ENCODE results near the gene CPNE8. TPM values are rescaled to one million over a fixed set of nuclear protein-coding genes. Genes with fewer than 3 reads are reported as not detected.

The CPNE8 gene
- total and polyA plus RNA-seq, 9 donors, result 4.6 to 16.1 (median 9.5) TPM

GRCh38 chr12:38628288-38628687 lies 277.1 kb downstream of the CPNE8 start:
- H3K27ac ChIP-seq, result no peak overlapping the region
- no peak for DNase-seq
- H3K27me3 ChIP-seq, result no peaks in the 10 kb centered on the region
- TF ChIP-seq POLR2A (IDR thresholded peaks at IDR 0.05), result no peak
- no peak for TF ChIP-seq CTCF (IDR thresholded peaks at IDR 0.05)
- no peak for TF ChIP-seq EP300 (IDR thresholded peaks at IDR 0.05)
- no peak overlapping the region for H3K4me3 ChIP-seq
- H3K36me3 ChIP-seq, result no peaks in the 10 kb centered on the region
- intact Hi-C loops (cut with DNase I), result no loop called here
- no peaks in the 10 kb centered on the region for H3K4me1 ChIP-seq (ENCODE audit: insufficient read depth)
- H3K9me3 ChIP-seq, result no peaks in the 10 kb centered on the region

- no peaks in the 10 kb centered on the region for H3K36me3 ChIP-seq
- no peaks in the 10 kb centered on the region for H3K9me3 ChIP-seq
- no peak for DNase-seq
- intact Hi-C loops (cut with DNase I), result no loop called here
- no peaks in the 10 kb centered on the region for H3K27me3 ChIP-seq
- TF ChIP-seq POLR2A (IDR thresholded peaks at IDR 0.05), result no peak
- TF ChIP-seq EP300 (IDR thresholded peaks at IDR 0.05), result no peak
- no peak for TF ChIP-seq CTCF (IDR thresholded peaks at IDR 0.05)
- 91 to 92% (median 91%) methylated on average over 5 of the region's 5 CpGs for WGBS, 3 donors
- no peak overlapping the region for H3K27ac ChIP-seq
- no peaks in the 10 kb centered on the region for H3K4me1 ChIP-seq (ENCODE audit: insufficient read depth)
- H3K4me3 ChIP-seq, result no peak overlapping the region
Observed at GRCh38 chr12:38625306-38625705, 280.1 kb downstream of the CPNE8 start.

GRCh38 chr12:38614171-38614570 lies 291.2 kb downstream of the CPNE8 start:
- no peak for DNase-seq
- 44 to 65% (median 53%) methylated on average over 2 of the region's 2 CpGs for WGBS, 3 donors
- TF ChIP-seq CTCF (IDR thresholded peaks at IDR 0.05), result no peak
- TF ChIP-seq EP300 (IDR thresholded peaks at IDR 0.05), result no peak
- TF ChIP-seq POLR2A (IDR thresholded peaks at IDR 0.05), result no peak
- Histone ChIP-seq H3K4me3 (no peak overlapping the region), H3K27ac (no peak overlapping the region), H3K36me3 (no peaks in the 10 kb centered on the region), H3K9me3 (no peaks in the 10 kb centered on the region), H3K4me1 (ENCODE audit: insufficient read depth) (no peaks in the 10 kb centered on the region), H3K27me3 (no peaks in the 10 kb centered on the region)
- intact Hi-C loops (cut with DNase I), result no loop called here

GRCh38 chr12:38610808-38611350 lies 294.5 kb downstream of the CPNE8 start:
- DNase-seq, result no peak
- Histone ChIP-seq H3K27ac (no peak overlapping the region), H3K9me3 (no peaks in the 10 kb centered on the region), H3K36me3 (no peaks in the 10 kb centered on the region), H3K27me3 (no peaks in the 10 kb centered on the region), H3K4me1 (ENCODE audit: insufficient read depth) (no peaks in the 10 kb centered on the region), H3K4me3 (no peak overlapping the region)
- no peak for TF ChIP-seq POLR2A (IDR thresholded peaks at IDR 0.05)
- no peak for TF ChIP-seq EP300 (IDR thresholded peaks at IDR 0.05)
- intact Hi-C loops (cut with DNase I), result no loop called here
- WGBS, 3 donors, result 36 to 61% (median 56%) methylated on average over 2 of the region's 2 CpGs

- TF ChIP-seq POLR2A (IDR thresholded peaks at IDR 0.05) (no peak), CTCF (IDR thresholded peaks at IDR 0.05) (no peak), EP300 (IDR thresholded peaks at IDR 0.05) (no peak)
- 75 to 89% (median 84%) methylated on average over 1 of the region's 1 CpG for WGBS, 3 donors
Observed at GRCh38 chr12:38607295-38607694, 298.1 kb downstream of the CPNE8 start.

More at GRCh38 chr12:38607295-38607694, 298.1 kb downstream of the CPNE8 start:
- intact Hi-C loops (cut with DNase I), result no loop called here
- H3K36me3 ChIP-seq, result no peaks in the 10 kb centered on the region
- H3K4me1 ChIP-seq (ENCODE audit: insufficient read depth), result no peaks in the 10 kb centered on the region
- no peak overlapping the region for H3K4me3 ChIP-seq
- H3K27ac ChIP-seq, result no peak overlapping the region
- no peaks in the 10 kb centered on the region for H3K9me3 ChIP-seq
- H3K27me3 ChIP-seq, result peaks cover 3% of the 10 kb centered on the region
- DNase-seq, result no peak

All from ovary (tissue), 9 donors.